ENCODE data around the gene ELOF1.
A peak's percentile ranks its signal among the peaks of the same experiment; 100 is the strongest.

DNA sequence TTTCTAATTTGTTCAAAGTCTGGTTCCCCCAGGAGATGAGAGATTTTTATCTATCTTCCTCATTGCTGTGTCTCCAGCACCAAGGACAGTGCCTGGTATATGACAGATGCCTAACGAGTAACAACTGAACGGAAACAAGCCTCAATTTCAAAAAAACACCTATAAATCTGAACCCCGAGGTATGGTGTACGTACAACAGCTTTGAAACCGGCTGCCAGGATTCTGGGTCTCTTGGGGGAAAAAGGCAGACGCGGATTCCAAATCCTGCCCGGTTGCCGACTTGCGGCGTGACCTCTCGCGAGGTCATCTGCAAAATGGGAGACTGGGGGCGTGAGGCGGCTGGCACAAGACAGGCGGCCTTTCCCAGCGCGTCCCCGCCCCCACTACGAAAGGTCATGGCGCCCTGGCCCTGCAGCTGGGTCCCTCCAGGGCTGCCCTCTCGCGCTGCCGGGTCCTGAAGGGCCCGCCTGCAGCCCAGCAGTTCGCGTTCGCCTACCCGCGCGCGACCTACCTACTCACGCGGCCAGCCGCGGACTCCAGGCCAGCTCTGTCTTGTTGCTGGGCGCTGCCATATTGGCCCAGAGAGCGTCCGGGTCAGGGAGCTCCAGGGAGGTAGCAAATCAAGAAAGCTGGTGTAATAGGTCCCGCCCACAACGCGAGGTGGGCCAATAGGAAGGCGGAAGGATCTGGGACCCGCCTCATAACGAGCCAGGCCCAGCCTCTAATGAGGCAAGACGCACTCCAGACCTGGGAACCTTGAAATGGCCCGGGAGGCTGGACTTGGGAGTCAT is 30.3 kb downstream of the ELOF1 start, which contains the start of gene ECSIT:
- TF ChIP-seq GATA2 (IDR thresholded peaks at IDR 0.05; ENCODE audit: insufficient read depth, insufficient read length, low read depth, low read length) = peak; percentile 64
- TF ChIP-seq POLR2A (IDR thresholded peaks at IDR 0.05; ENCODE audit: low read depth, low read length) = no peak
- TF ChIP-seq, protein P1, sequence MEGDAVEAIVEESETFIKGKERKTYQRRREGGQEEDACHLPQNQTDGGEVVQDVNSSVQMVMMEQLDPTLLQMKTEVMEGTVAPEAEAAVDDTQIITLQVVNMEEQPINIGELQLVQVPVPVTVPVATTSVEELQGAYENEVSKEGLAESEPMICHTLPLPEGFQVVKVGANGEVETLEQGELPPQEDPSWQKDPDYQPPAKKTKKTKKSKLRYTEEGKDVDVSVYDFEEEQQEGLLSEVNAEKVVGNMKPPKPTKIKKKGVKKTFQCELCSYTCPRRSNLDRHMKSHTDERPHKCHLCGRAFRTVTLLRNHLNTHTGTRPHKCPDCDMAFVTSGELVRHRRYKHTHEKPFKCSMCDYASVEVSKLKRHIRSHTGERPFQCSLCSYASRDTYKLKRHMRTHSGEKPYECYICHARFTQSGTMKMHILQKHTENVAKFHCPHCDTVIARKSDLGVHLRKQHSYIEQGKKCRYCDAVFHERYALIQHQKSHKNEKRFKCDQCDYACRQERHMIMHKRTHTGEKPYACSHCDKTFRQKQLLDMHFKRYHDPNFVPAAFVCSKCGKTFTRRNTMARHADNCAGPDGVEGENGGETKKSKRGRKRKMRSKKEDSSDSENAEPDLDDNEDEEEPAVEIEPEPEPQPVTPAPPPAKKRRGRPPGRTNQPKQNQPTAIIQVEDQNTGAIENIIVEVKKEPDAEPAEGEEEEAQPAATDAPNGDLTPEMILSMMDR (IDR thresholded peaks at IDR 0.05; ENCODE audit: extremely low read depth in 1 of 2, insufficient read depth in 1 of 2, low read depth in 1 of 2, low read length in 2 of 2) = no peak
- no peak for TF ChIP-seq JUN (IDR thresholded peaks at IDR 0.05; ENCODE audit: borderline replicate concordance, insufficient read depth, insufficient read length, low read depth)
